HepG2 (cell line): Measurements from ENCODE around the gene SLC9A1. TPM values are rescaled to one million over a fixed set of nuclear protein-coding genes. Genes with fewer than 3 reads are reported as not detected.

ENCODE experiments used
- ATAC-seq: fragments of 200-7000 bp; cut with Tn5 transposase; 3 replicates; pipeline ENCODE4 v1.9.1; 2020; ENCODE audit warnings: mild to moderate bottlenecking, moderate library complexity
- BruUV-seq: library from RNA; stranded (reverse); fragments of 400-500 nt; replicated peaks from 2 replicates; lab custom pipeline; 2021; lab: Mats Ljungman, UMichigan
- CTCF ChIA-PET: fragments of 300-600 bp; formaldehyde crosslinking; extraction: SDS; loops from one replicate; lab custom pipeline; 2021; ENCODE audit warnings: low total read pairs, inconsistent platforms, low intra/inter-chr PET ratio; lab: Yijun Ruan, JAX
- POLR2A ChIA-PET: fragments of 350-600 bp; sonication (Branson Sonifier 250); formaldehyde crosslinking; loops from one replicate; lab custom pipeline; 2020; ENCODE audit warnings: antibody characterized with exemption, inconsistent platforms; lab: Yijun Ruan, JAX
- DNase-seq: peaks from one replicate; pipeline ENCODE4 v3.0.0-alpha.2; 2015; ENCODE audit warnings: low spot score
- FAIRE-seq: peaks from 3 replicates; lab custom pipeline; 2011; peaks lifted over from hg19 to GRCh38; lab: Jason Lieb, UNC
- H2AFZ ChIP-seq: one replicate; pipeline ENCODE4 v1.6.1; 2011; ENCODE audit warnings: low read length, inconsistent platforms
- H3K27ac ChIP-seq: fragments of 300-600 bp; 3 replicates; pipeline ENCODE4 v1.8.0; 2011; ENCODE audit warnings: mixed run types, mild to moderate bottlenecking, mixed read lengths, low read length, inconsistent platforms; ENCODE audit not compliant: insufficient read depth; ENCODE audit errors: extremely low read length
- H3K27me3 ChIP-seq, 2 experiments: fragments of 200-600 bp in 1 of 2; 2 replicates in 1 of 2; 3 replicates in 1 of 2; pipeline versions ENCODE4 v1.6.0 to v1.8.0; 2011; ENCODE audit warnings: low read length in 2 of 2, mild to moderate bottlenecking in 2 of 2, moderate library complexity in 2 of 2, inconsistent platforms in 1 of 2; ENCODE audit not compliant: insufficient read depth in 2 of 2, control insufficient read depth in 1 of 2
- H3K36me3 ChIP-seq, 2 experiments: fragments of 200-600 bp in 1 of 2; replicated peaks in 1 of 2; 2 replicates in 1 of 2; 3 replicates in 1 of 2; pipeline versions ENCODE4 v1.5.1 to v1.8.0; 2011; ENCODE audit warnings: low read length in 2 of 2, inconsistent platforms in 1 of 2; ENCODE audit not compliant: insufficient read depth in 2 of 2, control insufficient read depth in 1 of 2
- H3K4me1 ChIP-seq: 2 replicates; pipeline ENCODE4 v1.5.1; 2012; ENCODE audit warnings: low read length, inconsistent platforms; ENCODE audit not compliant: insufficient read depth
- H3K4me2 ChIP-seq: 2 replicates; pipeline ENCODE4 v1.6.0; 2011; ENCODE audit warnings: low read depth, low read length, inconsistent platforms
- H3K4me3 ChIP-seq, 3 experiments: fragments of 200-600 bp in 1 of 3; sonication (generic), shearing (Covaris generic) in 1 of 3; replicated peaks in 1 of 3; 2 replicates each; pipeline ENCODE4 v1.5.1; 2011 to 2016; ENCODE audit warnings: low read length in 3 of 3, inconsistent platforms in 2 of 3, low read depth in 2 of 3, mild to moderate bottlenecking in 2 of 3, control low read depth in 1 of 3, mixed read lengths in 1 of 3; ENCODE audit not compliant: insufficient read depth in 1 of 3
- H3K79me2 ChIP-seq: one replicate; pipeline ENCODE4 v1.6.1; 2011; ENCODE audit warnings: low read length, inconsistent platforms; ENCODE audit not compliant: insufficient read depth
- H3K9ac ChIP-seq: 2 replicates; pipeline ENCODE4 v1.6.0; 2011; ENCODE audit warnings: mild to moderate bottlenecking, low read depth, low read length, inconsistent platforms; ENCODE audit not compliant: insufficient read depth
- H3K9me3 ChIP-seq: 2 replicates; pipeline ENCODE4 v1.5.1; 2012; ENCODE audit warnings: mild to moderate bottlenecking, low read length
- H4K20me1 ChIP-seq: 2 replicates; pipeline ENCODE4 v1.6.0; 2011; ENCODE audit warnings: inconsistent platforms, mild to moderate bottlenecking, low read length, moderate library complexity; ENCODE audit not compliant: insufficient read depth
- ATF7 ChIP-seq, 2 experiments: fragments of 450-650 bp in 1 of 2; sonication (generic) in 1 of 2; formaldehyde crosslinking in 1 of 2; IDR thresholded peaks; 2 replicates each; pipeline versions ENCODE4 v1.4.0 to v1.6.1; 2016 to 2020; ENCODE audit warnings: antibody characterized with exemption in 1 of 2, mild to moderate bottlenecking in 1 of 2, missing genetic modification reagents in 1 of 2
- CC2D1A ChIP-seq: sonication (generic); formaldehyde crosslinking; IDR thresholded peaks from 2 replicates; pipeline ENCODE4 v1.8.1; 2023; ENCODE audit warnings: mild to moderate bottlenecking, missing genetic modification reagents
- DZIP1 ChIP-seq: sonication (generic); formaldehyde crosslinking; IDR thresholded peaks from 2 replicates; pipeline ENCODE4 v1.5.0; 2020; ENCODE audit warnings: mild to moderate bottlenecking, missing genetic modification reagents
- IKZF4 ChIP-seq: sonication (generic); formaldehyde crosslinking; IDR thresholded peaks from 2 replicates; pipeline ENCODE4 v1.5.1; 2020; ENCODE audit warnings: borderline replicate concordance, mild to moderate bottlenecking, low read depth, missing genetic modification reagents; ENCODE audit errors: not compliant biosample characterization
- NCOA5 ChIP-seq: sonication (generic); formaldehyde crosslinking; IDR thresholded peaks from 2 replicates; pipeline ENCODE4 v1.4.0; 2020; ENCODE audit warnings: missing genetic modification reagents
- PTBP1 ChIP-seq: fragments of 200-400 bp; formaldehyde crosslinking; IDR thresholded peaks from 2 replicates; pipeline ENCODE4 v1.6.1; 2018; ENCODE audit warnings: low read length, low read depth; ENCODE audit not compliant: poor library complexity, severe bottlenecking
- TBX2 ChIP-seq: sonication (generic); formaldehyde crosslinking; IDR thresholded peaks from 2 replicates; pipeline ENCODE4 v1.5.0; 2020; ENCODE audit warnings: missing genetic modification reagents, mild to moderate bottlenecking, borderline replicate concordance
- TBX3 ChIP-seq: fragments of 450-650 bp; IDR thresholded peaks from 2 replicates; pipeline ENCODE4 v1.6.1; 2017; ENCODE audit warnings: antibody characterized with exemption, mild to moderate bottlenecking, inconsistent platforms, borderline replicate concordance
- TSC22D2 ChIP-seq: sonication (generic); formaldehyde crosslinking; IDR thresholded peaks from 2 replicates; pipeline ENCODE4 v1.5.1; 2020; ENCODE audit warnings: missing genetic modification reagents, mild to moderate bottlenecking, borderline replicate concordance
- ZNF326 ChIP-seq: sonication (generic); formaldehyde crosslinking; IDR thresholded peaks from 2 replicates; pipeline ENCODE4 v1.4.0; 2020; ENCODE audit warnings: missing genetic modification reagents, borderline replicate concordance
- ZNF549 ChIP-seq: sonication (generic); formaldehyde crosslinking; IDR thresholded peaks from 2 replicates; pipeline ENCODE4 v1.5.0; 2020; ENCODE audit warnings: missing genetic modification reagents
- ZNF891 ChIP-seq: sonication (generic); formaldehyde crosslinking; IDR thresholded peaks from 2 replicates; pipeline ENCODE4 v1.5.0; 2020; ENCODE audit warnings: mild to moderate bottlenecking, missing genetic modification reagents
- WGBS: methylation state at CpG from one replicate; pipeline ENCODE4 v1.1.6; 2017; ENCODE audit warnings: low lambda C conversion rate; 5-methylcytosine and 5-hydroxymethylcytosine counted together
- in situ Hi-C: cut with HindIII; loops from 2 replicates; pipeline ENCODE4 v1.10.0; 2017; ENCODE audit warnings: low pct_unique_long_range_greater_than_20kb; ENCODE audit not compliant: extremely low pct_ligation_motif_present
- intact Hi-C: fragments of 100-400 bp; cut with micrococcal nuclease; formaldehyde crosslinking; loops from one replicate; pipeline ENCODE4 v1.10.0; 2022; ENCODE audit not compliant: unreplicated experiment
- polyA plus RNA-seq, 8 experiments: library from polyadenylated mRNA; depleted of rRNA in 3 of 8; stranded (reverse) in 7 of 8; unstranded in 1 of 8; fragments of >200 nt; fragmentation: Illumina TruSeq in 4 of 8; extraction: Trizol in 4 of 8; gene quantifications; 2 replicates each; pipeline versions ENCODE4 v1.2.1 to v1.2.3, GENCODE V29; 2011 to 2016; ENCODE audit warnings: low read depth in 4 of 8, missing spikeins in 1 of 8, mixed read lengths in 1 of 8; ENCODE audit not compliant: insufficient read depth in 1 of 8
- total RNA-seq, 5 experiments: library from RNA; depleted of rRNA; stranded (reverse); fragments of >200 nt; fragmentation: Illumina TruSeq; extraction: Trizol; gene quantifications; 2 replicates each; pipeline ENCODE4 v1.2.3, GENCODE V29; 2016; ENCODE audit warnings: low read depth in 1 of 5
- TF ChIP-seq, protein P1 (sequence below): sonication (generic); formaldehyde crosslinking; IDR thresholded peaks from 2 replicates; pipeline ENCODE4 v1.4.0; 2020; ENCODE audit warnings: mild to moderate bottlenecking, missing genetic modification reagents, borderline replicate concordance

SLC9A1 gene
- total and polyA plus RNA-seq, 2 of the 13 experiments (the other 11 are each of a cell fraction or from before 2014, with no cell fraction given), result 1.4 to 2.9 TPM

DNA sequence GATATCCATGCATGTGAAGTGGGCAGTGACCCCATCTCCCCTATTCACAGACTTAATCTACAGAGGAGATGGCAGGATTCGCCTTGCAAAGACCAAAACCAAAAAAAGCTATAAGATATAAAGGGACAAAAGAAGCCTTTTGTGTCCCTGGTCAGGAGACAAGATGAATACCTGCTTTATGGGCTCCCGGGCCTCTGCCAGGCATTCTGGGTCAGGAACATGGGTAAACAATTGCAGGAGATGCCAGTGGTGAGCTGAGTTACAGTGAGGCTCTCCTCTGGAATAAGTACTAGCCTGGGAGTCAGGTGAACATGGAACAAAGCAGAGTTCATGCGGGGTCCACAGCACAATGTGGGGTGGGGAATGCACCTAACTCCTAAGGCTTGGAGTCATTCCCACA, 4.7 kb downstream of the SLC9A1 start:
- intact Hi-C loops, result no loop called here
- Histone ChIP-seq H4K20me1 (no peaks in the 10 kb centered on the region), H3K36me3 (no peaks in the 10 kb centered on the region), H3K27me3 (no peaks in the 10 kb centered on the region), H2AFZ (no peak overlapping the region), H3K9me3 (no peaks in the 10 kb centered on the region), H3K9ac (no peak overlapping the region), H3K79me2 (peaks cover 2% of the 10 kb centered on the region), H3K4me2 (no peak overlapping the region), H3K27ac (no peak overlapping the region), H3K4me1 (peaks cover 43% of the 10 kb centered on the region)
- FAIRE-seq (no peak), ATAC-seq (no peak), DNase-seq (no peak)
- POLR2A ChIA-PET, result interaction anchor here (1.1 kb wide), 1 partner anchor 41 kb away, joined by 3 read pairs; no protein-coding TSS in a partner anchor
- 70% methylated on average over 3 of the region's 3 CpGs for WGBS
- in situ Hi-C loops, result no loop called here
- no TSS peak for BruUV-seq
- CTCF ChIA-PET, result no interaction called here
- TF ChIP-seq TBX3 (no peak), NCOA5 (CRISPR knock-in tag) (no peak), ZNF891 (CRISPR knock-in tag) (no peak), ATF7 (IDR thresholded peaks at IDR 0.05) (no peak), ATF7 (CRISPR knock-in tag; IDR thresholded peaks at IDR 0.05) (no peak), CC2D1A (CRISPR knock-in tag) (no peak)
- TF ChIP-seq, all 625 proteins: peak for 0
- no peak overlapping the region for H3K4me3 ChIP-seq

- H3K4me2 ChIP-seq, result no peak overlapping the region
- no peak for ATAC-seq
- no peak for DNase-seq
- intact Hi-C loops, result no loop called here
- no TSS peak for BruUV-seq
- H4K20me1 ChIP-seq, result no peaks in the 10 kb centered on the region
- H3K36me3 ChIP-seq, result no peaks in the 10 kb centered on the region
- WGBS, result 87% methylated on average over 2 of the region's 4 CpGs
- ChIA-PET CTCF (no interaction called here), POLR2A (no interaction called here)
- no peaks in the 10 kb centered on the region for H3K27me3 ChIP-seq
- no peak for TF ChIP-seq TBX2
- TF ChIP-seq PTBP1, result no peak
- TF ChIP-seq ZNF326 (CRISPR knock-in tag), result no peak
- no peak for TF ChIP-seq ZNF549 (CRISPR knock-in tag)
- no peak for TF ChIP-seq TSC22D2
- TF ChIP-seq IKZF4, result no peak
- TF ChIP-seq DZIP1, result no peak
- TF ChIP-seq, protein P1, sequence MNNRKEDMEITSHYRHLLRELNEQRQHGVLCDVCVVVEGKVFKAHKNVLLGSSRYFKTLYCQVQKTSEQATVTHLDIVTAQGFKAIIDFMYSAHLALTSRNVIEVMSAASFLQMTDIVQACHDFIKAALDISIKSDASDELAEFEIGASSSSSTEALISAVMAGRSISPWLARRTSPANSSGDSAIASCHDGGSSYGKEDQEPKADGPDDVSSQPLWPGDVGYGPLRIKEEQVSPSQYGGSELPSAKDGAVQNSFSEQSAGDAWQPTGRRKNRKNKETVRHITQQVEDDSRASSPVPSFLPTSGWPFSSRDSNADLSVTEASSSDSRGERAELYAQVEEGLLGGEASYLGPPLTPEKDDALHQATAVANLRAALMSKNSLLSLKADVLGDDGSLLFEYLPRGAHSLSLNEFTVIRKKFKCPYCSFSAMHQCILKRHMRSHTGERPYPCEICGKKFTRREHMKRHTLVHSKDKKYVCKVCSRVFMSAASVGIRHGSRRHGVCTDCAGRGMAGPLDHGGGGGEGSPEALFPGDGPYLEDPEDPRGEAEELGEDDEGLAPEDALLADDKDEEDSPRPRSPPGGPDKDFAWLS (CRISPR knock-in tag), result no peak
- in situ Hi-C loops, result no loop called here
- peaks cover 43% of the 10 kb centered on the region for H3K4me1 ChIP-seq
- no peak overlapping the region for H3K4me3 ChIP-seq
- no peak overlapping the region for H3K27ac ChIP-seq
- peaks cover 2% of the 10 kb centered on the region for H3K79me2 ChIP-seq
- no peak overlapping the region for H2AFZ ChIP-seq
- no peak for FAIRE-seq
- H3K9ac ChIP-seq, result no peak overlapping the region
- H3K9me3 ChIP-seq, result no peaks in the 10 kb centered on the region
These were observed 5.2 kb downstream of the SLC9A1 start for GRCh38 chr1:27149762-27150113.
